Large intestine (tissue), 3 donors: Measurements from ENCODE around the gene DLG5. TPM values are rescaled to one million over a fixed set of nuclear protein-coding genes. Genes with fewer than 3 reads are reported as not detected.
A peak's percentile ranks its signal among the peaks of the same experiment; 100 is the strongest.

ENCODE experiments used
- DNase-seq, 2 donors: peaks; one replicate each; pipeline versions ENCODE4 v3.0.0 to v3.0.0-alpha.2; 2013
- H3K27ac ChIP-seq: one replicate; pipeline ENCODE4 v1.5.1; 2013; ENCODE audit warnings: low read length
- H3K27me3 ChIP-seq: 2 replicates; pipeline ENCODE4 v1.6.1; 2013; ENCODE audit warnings: low read length; ENCODE audit not compliant: control insufficient read depth, insufficient read depth
- H3K36me3 ChIP-seq: 2 replicates; pipeline ENCODE4 v1.6.1; 2013; ENCODE audit warnings: low read length; ENCODE audit not compliant: control insufficient read depth, insufficient read depth
- H3K4me1 ChIP-seq: one replicate; pipeline ENCODE4 v1.6.1; 2013; ENCODE audit warnings: low read length; ENCODE audit not compliant: control insufficient read depth, insufficient read depth
- H3K4me3 ChIP-seq: one replicate; pipeline ENCODE4 v1.5.1; 2013; ENCODE audit warnings: low read length
- H3K9me3 ChIP-seq: one replicate; pipeline ENCODE4 v1.6.1; 2013; ENCODE audit warnings: mild to moderate bottlenecking, low read depth, low read length, moderate library complexity; ENCODE audit not compliant: control insufficient read depth
- WGBS: methylation state at CpG from one replicate; pipeline ENCODE4 v1.1.5; 2013; ENCODE audit warnings: low lambda C conversion rate; ENCODE audit not compliant: insufficient coverage; 5-methylcytosine and 5-hydroxymethylcytosine counted together
- polyA plus RNA-seq: library from polyadenylated mRNA; unstranded; fragments of 120-200 nt; gene quantifications from one replicate; pipeline ENCODE4 v1.2.1, GENCODE V29; 2013

DLG5 gene
- polyA plus RNA-seq, 1 donor: 34.4 TPM

- no peak overlapping the region for H3K4me3 ChIP-seq
- no peaks in the 10 kb centered on the region for H3K36me3 ChIP-seq
- H3K4me1 ChIP-seq: peaks cover 12% of the 10 kb centered on the region
- peaks cover under 1% of the 10 kb centered on the region for H3K9me3 ChIP-seq
- no CpG with 5 or more reads among the region's 4 CpGs for WGBS
- peak overlapping the region; percentile 67 for H3K27ac ChIP-seq
- peak; percentile 70 to 75 for DNase-seq
- no peaks in the 10 kb centered on the region for H3K27me3 ChIP-seq
Observed at GRCh38 chr10:77969114-77969513, 42.6 kb upstream of the DLG5 start.

GRCh38 chr10:77967611-77968022, 41.1 kb upstream of the DLG5 start:
- H3K27me3 ChIP-seq: no peaks in the 10 kb centered on the region
- WGBS: no CpG with 5 or more reads among the region's 8 CpGs
- DNase-seq: peak; percentile 15 to 35
- H3K4me1 ChIP-seq: peaks cover 12% of the 10 kb centered on the region
- no peaks in the 10 kb centered on the region for H3K36me3 ChIP-seq
- peaks cover 4% of the 10 kb centered on the region for H3K9me3 ChIP-seq
- H3K27ac ChIP-seq: no peak overlapping the region
- no peak overlapping the region for H3K4me3 ChIP-seq

- no peak for DNase-seq
- peaks cover 12% of the 10 kb centered on the region for H3K4me1 ChIP-seq
- no peak overlapping the region for H3K4me3 ChIP-seq
- no peak overlapping the region for H3K27ac ChIP-seq
- peaks cover 4% of the 10 kb centered on the region for H3K9me3 ChIP-seq
- H3K36me3 ChIP-seq: no peaks in the 10 kb centered on the region
- H3K27me3 ChIP-seq: no peaks in the 10 kb centered on the region
- 95% methylated on average over 4 of the region's 5 CpGs for WGBS
Observed at GRCh38 chr10:77965294-77965693, 38.7 kb upstream of the DLG5 start.

GRCh38 chr10:77964811-77965210, 38.3 kb upstream of the DLG5 start:
- H3K4me3 ChIP-seq: no peak overlapping the region
- H3K9me3 ChIP-seq: peaks cover 4% of the 10 kb centered on the region
- H3K36me3 ChIP-seq: no peaks in the 10 kb centered on the region
- DNase-seq: no peak
- no CpG with 5 or more reads among the region's 1 CpG for WGBS
- H3K27ac ChIP-seq: no peak overlapping the region
- H3K4me1 ChIP-seq: peaks cover 12% of the 10 kb centered on the region
- no peaks in the 10 kb centered on the region for H3K27me3 ChIP-seq

- DNase-seq: no peak
- H3K27me3 ChIP-seq: no peaks in the 10 kb centered on the region
- peaks cover 6% of the 10 kb centered on the region for H3K4me1 ChIP-seq
- peaks cover 4% of the 10 kb centered on the region for H3K9me3 ChIP-seq
- no peaks in the 10 kb centered on the region for H3K36me3 ChIP-seq
- WGBS: no CpG with 5 or more reads among the region's 7 CpGs
- no peak overlapping the region for H3K4me3 ChIP-seq
- H3K27ac ChIP-seq: no peak overlapping the region
Observed at GRCh38 chr10:77963901-77964300, 37.3 kb upstream of the DLG5 start.

- H3K9me3 ChIP-seq: peaks cover 4% of the 10 kb centered on the region
- DNase-seq: no peak
- no peaks in the 10 kb centered on the region for H3K27me3 ChIP-seq
- H3K4me3 ChIP-seq: no peak overlapping the region
- H3K27ac ChIP-seq: no peak overlapping the region
- H3K4me1 ChIP-seq: peaks cover 2% of the 10 kb centered on the region
- no peaks in the 10 kb centered on the region for H3K36me3 ChIP-seq
- no CpG with 5 or more reads among the region's 7 CpGs for WGBS
Observed at GRCh38 chr10:77962350-77963146, 36.0 kb upstream of the DLG5 start.

GRCh38 chr10:77961668-77962067, 35.1 kb upstream of the DLG5 start:
- H3K4me1 ChIP-seq: peaks cover 2% of the 10 kb centered on the region
- H3K4me3 ChIP-seq: no peak overlapping the region
- no peak overlapping the region for H3K27ac ChIP-seq
- peaks cover 4% of the 10 kb centered on the region for H3K9me3 ChIP-seq
- no peaks in the 10 kb centered on the region for H3K27me3 ChIP-seq
- H3K36me3 ChIP-seq: no peaks in the 10 kb centered on the region
- DNase-seq: no peak
- WGBS: no CpG with 5 or more reads among the region's 6 CpGs

GRCh38 chr10:77960829-77961329, 34.3 kb upstream of the DLG5 start:
- Histone ChIP-seq H3K27ac (no peak overlapping the region), H3K36me3 (no peaks in the 10 kb centered on the region), H3K27me3 (no peaks in the 10 kb centered on the region), H3K4me1 (no peaks in the 10 kb centered on the region), H3K4me3 (no peak overlapping the region), H3K9me3 (peaks cover 4% of the 10 kb centered on the region)
- DNase-seq: no peak
- 100% methylated on average over 2 of the region's 6 CpGs for WGBS

- H3K27me3 ChIP-seq: no peaks in the 10 kb centered on the region
- no CpG with 5 or more reads among the region's 8 CpGs for WGBS
- H3K27ac ChIP-seq: no peak overlapping the region
- peaks cover 4% of the 10 kb centered on the region for H3K9me3 ChIP-seq
- no peaks in the 10 kb centered on the region for H3K36me3 ChIP-seq
- H3K4me3 ChIP-seq: no peak overlapping the region
- no peaks in the 10 kb centered on the region for H3K4me1 ChIP-seq
- DNase-seq: no peak
Observed at GRCh38 chr10:77959887-77960455, 33.4 kb upstream of the DLG5 start.

GRCh38 chr10:77959384-77959783, 32.8 kb upstream of the DLG5 start:
- no CpG with 5 or more reads among the region's 4 CpGs for WGBS
- no peak overlapping the region for H3K4me3 ChIP-seq
- no peaks in the 10 kb centered on the region for H3K27me3 ChIP-seq
- peaks cover 4% of the 10 kb centered on the region for H3K9me3 ChIP-seq
- peaks cover 5% of the 10 kb centered on the region for H3K4me1 ChIP-seq
- H3K27ac ChIP-seq: no peak overlapping the region
- no peak for DNase-seq
- no peaks in the 10 kb centered on the region for H3K36me3 ChIP-seq
